ENCODE results near the gene UBFD1. TPM values are rescaled to one million over a fixed set of nuclear protein-coding genes. Genes with fewer than 3 reads are reported as not detected.

Gene UBFD1
- total and polyA plus RNA-seq, 4 donors: 8.5 to 61.4 (median 31.4) TPM

DNA sequence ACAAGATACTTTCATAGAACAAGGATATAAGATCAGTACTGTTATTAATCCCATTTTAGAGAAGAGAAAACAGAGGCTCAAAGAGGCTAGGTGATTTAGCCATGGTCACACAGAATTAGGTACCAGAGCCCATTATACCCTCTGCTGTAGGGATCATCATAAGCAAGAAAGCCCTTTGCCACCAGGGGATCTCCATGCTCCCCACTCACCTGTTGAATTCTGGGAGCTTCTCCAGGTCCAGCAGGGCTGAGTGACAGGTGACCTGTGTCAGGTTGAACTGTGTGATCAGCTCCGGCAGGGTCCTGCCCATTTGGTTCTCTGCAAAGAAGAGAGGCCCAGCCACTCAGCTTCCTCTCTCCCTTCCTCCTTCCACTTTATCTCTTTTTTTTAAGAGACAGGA is 25.1 kb upstream of the UBFD1 start:
- Histone ChIP-seq H3K4me1 (ENCODE audit: control insufficient read depth in 5 of 5, insufficient read depth in 5 of 5, low read length in 5 of 5) (no peaks in the 10 kb centered on the region), H3K27ac (ENCODE audit: low read depth in 1 of 2, low read length in 1 of 2) (no peak overlapping the region), H3K4me3 (no peak overlapping the region), H3K27me3 (ENCODE audit: control insufficient read depth in 3 of 3, insufficient read depth in 3 of 3, low read length in 2 of 3) (no peaks in the 10 kb centered on the region), H3K9ac (ENCODE audit: insufficient read depth in 1 of 2, low read length in 2 of 2) (no peak overlapping the region), H3K36me3 (ENCODE audit: control insufficient read depth in 4 of 4, insufficient read depth in 4 of 4, low read length in 4 of 4) (peaks cover 23 to 46% (median 31%) of the 10 kb centered on the region in 4 donors), H3K9me3 (ENCODE audit: control insufficient read depth in 4 of 4, insufficient read depth in 3 of 4, low read length in 3 of 4) (peaks cover 0 to 3% (median 0%) of the 10 kb centered on the region in 4 donors)
- WGBS, 2 donors: 100% methylated on average over 1 of the region's 1 CpG
- no peak for TF ChIP-seq CTCF (IDR thresholded peaks at IDR 0.05; ENCODE audit: control extremely low read depth, extremely low read depth)
- DNase-seq: no peak
- ATAC-seq (ENCODE audit: insufficient read depth, low FRiP score): no peak

- whole genome bisulfite sequencing, 2 donors: 96 to 97% methylated on average over 19 of the region's 19 CpGs
- Histone ChIP-seq H3K36me3 (ENCODE audit: control insufficient read depth in 4 of 4, insufficient read depth in 4 of 4, low read length in 4 of 4) (peaks cover 11 to 36% (median 27%) of the 10 kb centered on the region in 4 donors), H3K4me1 (ENCODE audit: control insufficient read depth in 5 of 5, insufficient read depth in 5 of 5, low read length in 5 of 5) (no peaks in the 10 kb centered on the region), H3K9me3 (ENCODE audit: control insufficient read depth in 4 of 4, insufficient read depth in 3 of 4, low read length in 3 of 4) (peaks cover 0 to 3% (median 0%) of the 10 kb centered on the region in 4 donors), H3K4me3 (no peak overlapping the region), H3K27me3 (ENCODE audit: control insufficient read depth in 3 of 3, insufficient read depth in 3 of 3, low read length in 2 of 3) (no peaks in the 10 kb centered on the region), H3K27ac (ENCODE audit: low read depth in 1 of 2, low read length in 1 of 2) (no peak overlapping the region), H3K9ac (ENCODE audit: insufficient read depth in 1 of 2, low read length in 2 of 2) (no peak overlapping the region)
- no peak for TF ChIP-seq CTCF (IDR thresholded peaks at IDR 0.05; ENCODE audit: control extremely low read depth, extremely low read depth)
- ATAC-seq (ENCODE audit: insufficient read depth, low FRiP score): no peak
- DNase-seq: no peak
Measured at GRCh38 chr16:23534868-23535860, 22.4 kb upstream of the UBFD1 start.

- H3K27ac ChIP-seq (ENCODE audit: low read depth in 1 of 2, low read length in 1 of 2): no peak overlapping the region
- TF ChIP-seq CTCF (IDR thresholded peaks at IDR 0.05; ENCODE audit: control extremely low read depth, extremely low read depth): no peak
- no peak for ATAC-seq (ENCODE audit: insufficient read depth, low FRiP score)
- no peaks in the 10 kb centered on the region for H3K4me1 ChIP-seq (ENCODE audit: control insufficient read depth in 5 of 5, insufficient read depth in 5 of 5, low read length in 5 of 5)
- DNase-seq: no peak
- no peaks in the 10 kb centered on the region for H3K27me3 ChIP-seq (ENCODE audit: control insufficient read depth in 3 of 3, insufficient read depth in 3 of 3, low read length in 2 of 3)
- peaks cover 11 to 36% (median 26%) of the 10 kb centered on the region in 4 donors for H3K36me3 ChIP-seq (ENCODE audit: control insufficient read depth in 4 of 4, insufficient read depth in 4 of 4, low read length in 4 of 4)
- peaks cover 0 to 3% (median 0%) of the 10 kb centered on the region in 4 donors for H3K9me3 ChIP-seq (ENCODE audit: control insufficient read depth in 4 of 4, insufficient read depth in 3 of 4, low read length in 3 of 4)
- 86 to 98% methylated on average over 2 of the region's 2 CpGs for WGBS, 2 donors
- no peak overlapping the region for H3K4me3 ChIP-seq
- H3K9ac ChIP-seq (ENCODE audit: insufficient read depth in 1 of 2, low read length in 2 of 2): no peak overlapping the region
Measured at GRCh38 chr16:23535901-23536300, 21.6 kb upstream of the UBFD1 start.

Measured in lung (tissue), 12 donors.